Adrenal gland (tissue), 12 donors: ENCODE data around the gene DHCR24. TPM values are rescaled to one million over a fixed set of nuclear protein-coding genes. Genes with fewer than 3 reads are reported as not detected.

ENCODE experiments used
- DNase-seq, 7 donors: peaks; one replicate each; pipeline ENCODE4 v3.0.0-alpha.2; 2019 to 2020
- H3K27ac ChIP-seq, 5 donors: fragments of 200-600 bp; sonication (generic) in 4 of 5; 1 replicate in 3 of 5; 2 replicates in 2 of 5; pipeline versions ENCODE4 v1.5.1 to v1.8.0; 2016 to 2020; ENCODE audit warnings: mild to moderate bottlenecking in 1 of 5
- H3K27me3 ChIP-seq: fragments of 200-600 bp; 2 replicates; pipeline ENCODE4 v1.8.0; 2021
- H3K36me3 ChIP-seq, 2 donors: fragments of 200-600 bp; replicated peaks in 1 of 2; 1 replicate in 1 of 2; 2 replicates in 1 of 2; pipeline versions ENCODE4 v1.5.1 to v1.8.0; 2018 to 2022
- H3K4me1 ChIP-seq, 2 donors: fragments of 200-600 bp; replicated peaks in 1 of 2; 1 replicate in 1 of 2; 2 replicates in 1 of 2; pipeline versions ENCODE4 v1.5.1 to v1.8.0; 2018 to 2021
- H3K4me3 ChIP-seq, 4 donors: fragments of 200-600 bp; sonication (generic) in 3 of 4; one replicate each; pipeline ENCODE4 v1.5.1; 2016 to 2018
- H3K9me3 ChIP-seq, 3 donors: fragments of 200-600 bp; sonication (generic) in 1 of 3; replicated peaks in 1 of 3; 1 replicate in 2 of 3; 2 replicates in 1 of 3; pipeline versions ENCODE4 v1.5.1 to v1.8.0; 2016 to 2021
- CTCF ChIP-seq, 6 experiments: fragments of 450-650 bp in 4 of 6; fragments of 200-600 bp in 2 of 6; sonication (generic) in 1 of 6; IDR thresholded peaks; 1 replicate in 5 of 6; 2 replicates in 1 of 6; pipeline versions ENCODE4 v1.5.1 to v1.8.0; 2016 to 2021; ENCODE audit warnings: antibody characterized with exemption in 6 of 6, mild to moderate bottlenecking in 2 of 6, moderate library complexity in 1 of 6
- POLR2A ChIP-seq, 2 donors: fragments of 450-650 bp; IDR thresholded peaks; one replicate each; pipeline ENCODE4 v1.6.1; 2017; ENCODE audit warnings: antibody characterized with exemption in 2 of 2, mild to moderate bottlenecking in 2 of 2, moderate library complexity in 1 of 2
- WGBS, 4 donors: extraction: QIAGEN DNeasy Blood & Tissue Kit in 2 of 4; methylation state at CpG; one replicate each; pipeline versions ENCODE4 v1.1.5 to v1.1.7; 2013 to 2017; 5-methylcytosine and 5-hydroxymethylcytosine counted together
- intact Hi-C, 2 donors: fragments of 100-400 bp; cut with DNase I; formaldehyde crosslinking; loops; one replicate each; pipeline versions ENCODE4 v1.14.1 to v1.15.0; 2022 to 2023
- polyA plus RNA-seq, 3 donors: library from polyadenylated mRNA; stranded (reverse); fragments of 200-250 nt in 2 of 3; fragments of 350-450 nt in 1 of 3; fragmentation: Illumina TruSeq in 1 of 3; extraction: RNeasy Lipid Tissue Mini Kit (QIAGEN cat#74804) in 1 of 3; gene quantifications; one replicate each; pipeline ENCODE4 v1.2.3, GENCODE V29; 2013 to 2014
- total RNA-seq, 9 donors: library from RNA; depleted of rRNA in 4 of 9; stranded (reverse); fragments of >200 nt in 4 of 9; fragments of 120-200 nt in 1 of 9; fragmentation: NEBNext Ultra II Directional in 1 of 9; extraction: Animal tissue kit (Norgen Biotek cat#: 25700) in 1 of 9; gene quantifications; one replicate each; pipeline versions ENCODE4 v1.1.0 to v1.2.4, GENCODE V29; 2013 to 2023
- donor health status: healthy with polysubstance abuse.
- donor health status: Bipolar disorder and iron deficiency.
- donor health status: DM: yes; HTN: yes; CAD: no.
- donor health status: DM: no; HTN: no; CAD: no.
- donor health status: DM: no; HTN: no; CAD: no.
- donor health status: DM: yes; HTN: yes; CAD: no.

DHCR24 gene
- total and polyA plus RNA-seq, 12 donors: 138 to 4,801 (median 2,741) TPM

GRCh38 chr1:54800899-54801759, 85.9 kb downstream of the DHCR24 start, which contains the start of gene TTC22:
TTC22 (minus strand) TSS chr1:54801323; CDS start chr1:54801163, 160 bp downstream.
- Histone ChIP-seq H3K9me3 (no peaks in the 10 kb centered on the region), H3K36me3 (no peaks in the 10 kb centered on the region), H3K27me3 (no peaks in the 10 kb centered on the region), H3K27ac (peak within 1 kb of the TSS in 1 of 5 donors; percentile 61), H3K4me3 (peak within 1 kb of the TSS in 2 of 4 donors; percentile 7 to 48), H3K4me1 (peaks cover 10 to 25% of the 10 kb centered on the region in 2 donors)
- WGBS, 4 donors: 8 to 38% (median 13%) methylated on average over 19 to 58 of the region's 58 CpGs
- intact Hi-C loops: loop anchor here in 1 of 2 donors (10.0 kb wide), 1 partner anchor 306 kb away; no protein-coding TSS in a partner anchor
- TF ChIP-seq POLR2A (IDR thresholded peaks at IDR 0.05): no peak
- peak in 5 of 6 experiments; percentile 7 to 45 (median 38) for TF ChIP-seq CTCF (IDR thresholded peaks at IDR 0.05)
- peak in 6 of 7 donors; percentile 36 to 84 (median 48) for DNase-seq

- TF ChIP-seq CTCF (IDR thresholded peaks at IDR 0.05) (no peak), POLR2A (IDR thresholded peaks at IDR 0.05) (no peak)
- H3K27ac ChIP-seq: peak overlapping the region in 1 of 5 donors; percentile 61
- WGBS, 4 donors: 52 to 74% (median 67%) methylated on average over 7 to 39 of the region's 39 CpGs
- intact Hi-C loops: loop anchor here in 1 of 2 donors (10.0 kb wide), 1 partner anchor 305 kb away; no protein-coding TSS in a partner anchor
- no peaks in the 10 kb centered on the region for H3K27me3 ChIP-seq
- no peaks in the 10 kb centered on the region for H3K9me3 ChIP-seq
- H3K36me3 ChIP-seq: no peaks in the 10 kb centered on the region
- H3K4me1 ChIP-seq: peaks cover 10 to 25% of the 10 kb centered on the region in 2 donors
- DNase-seq: no peak
- H3K4me3 ChIP-seq: peak overlapping the region in 1 of 4 donors; percentile 48
Measured at GRCh38 chr1:54800041-54800898, 86.7 kb downstream of the DHCR24 start.

Other genes with a start within 250 kb of the DHCR24 start
- 1 to 10 TPM in 5 of 9 donors, under 1 TPM in 4; 0.87 to 6.9 (median 1.7) TPM for gene MROH7, start 245.4 kb downstream of the DHCR24 start, total RNA-seq
- 10 to 100 TPM in 1 of 3 donors, 1 to 10 TPM in 1, under 1 TPM in 1; 0.62 to 13.0 (median 8.1) TPM for gene MROH7, start 245.4 kb downstream of the DHCR24 start, polyA plus RNA-seq
- gene TTC4, start 171.3 kb downstream of the DHCR24 start, total RNA-seq: 10 to 100 TPM in 8 of 9 donors, 1 to 10 TPM in 1; 7.0 to 37.4 (median 20.3) TPM
- gene TTC4, start 171.3 kb downstream of the DHCR24 start, polyA plus RNA-seq: 10 to 100 TPM; 15.4 to 59.9 (median 15.8) TPM
- gene PARS2, start 122.7 kb downstream of the DHCR24 start, total RNA-seq: 10 to 100 TPM in 1 of 9 donors, 1 to 10 TPM in 8; 3.8 to 16.1 (median 7.5) TPM
- gene PARS2, start 122.7 kb downstream of the DHCR24 start, polyA plus RNA-seq: 1 to 10 TPM; 1.2 to 7.6 (median 1.4) TPM
- 1 to 10 TPM in 6 of 9 donors, under 1 TPM in 3; 0.09 to 2.3 (median 1.6) TPM for gene TTC22, start 85.9 kb downstream of the DHCR24 start, total RNA-seq
- 1 to 10 TPM in 2 of 3 donors, under 1 TPM in 1; 0.81 to 2.3 (median 2.0) TPM for gene TTC22, start 85.9 kb downstream of the DHCR24 start, polyA plus RNA-seq
- 10 to 100 TPM in 2 of 9 donors, 1 to 10 TPM in 7; 2.2 to 20.9 (median 7.8) TPM for gene TMEM61, start 93.4 kb upstream of the DHCR24 start, total RNA-seq
- 1 to 10 TPM; 2.5 to 6.8 (median 3.7) TPM for gene TMEM61, start 93.4 kb upstream of the DHCR24 start, polyA plus RNA-seq
- under 1 TPM in 1 of 9 donors, not detected in 8; 0.44 TPM for gene BSND, start 111.7 kb upstream of the DHCR24 start, total RNA-seq
- gene BSND, start 111.7 kb upstream of the DHCR24 start, polyA plus RNA-seq: under 1 TPM in 2 of 3 donors, not detected in 1; 0.04 to 0.08 TPM
- 1 to 10 TPM in 1 of 9 donors, under 1 TPM in 7, not detected in 1; 0.11 to 1.4 (median 0.37) TPM for gene PCSK9, start 152.4 kb upstream of the DHCR24 start, total RNA-seq
- gene PCSK9, start 152.4 kb upstream of the DHCR24 start, polyA plus RNA-seq: under 1 TPM; 0.10 to 0.16 (median 0.15) TPM